ENCODE data around the gene ADCY2.

Gene ADCY2

DNA sequence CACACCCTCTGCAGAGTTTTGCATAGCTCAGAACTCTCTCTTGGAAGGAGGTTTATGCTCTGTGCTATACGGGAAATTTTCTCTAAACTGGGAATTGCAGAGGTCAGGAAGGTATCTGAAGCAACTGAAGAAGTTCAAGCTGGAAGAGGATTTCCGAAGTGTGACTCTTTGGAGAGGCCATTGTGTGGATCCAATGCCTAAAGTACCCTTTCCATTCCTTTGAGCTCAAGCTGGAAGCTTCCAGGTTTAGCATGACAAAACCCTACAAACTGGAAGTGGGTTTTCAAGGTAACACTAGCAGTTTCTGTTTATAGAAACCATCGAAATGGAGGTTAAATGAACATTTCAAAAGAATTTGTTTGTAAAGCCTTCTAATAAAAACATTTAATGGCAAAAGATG lies 267.9 kb downstream of the ADCY2 start:
- H3K4me1 Mint-ChIP-seq (ENCODE audit: low read depth in 2 of 2) = no peaks in the 10 kb centered on the region
- H3K27me3 Mint-ChIP-seq = no peaks in the 10 kb centered on the region
- H3K27ac Mint-ChIP-seq = no peak overlapping the region
- H3K36me3 Mint-ChIP-seq (ENCODE audit: insufficient read depth) = no peaks in the 10 kb centered on the region
- DNase-seq = no peak
- H3K4me3 Mint-ChIP-seq = no peak overlapping the region
- peaks cover 0 to 3% of the 10 kb centered on the region in 2 donors for H3K9me3 Mint-ChIP-seq
- ATAC-seq (replicated peaks) = no peak

DNA sequence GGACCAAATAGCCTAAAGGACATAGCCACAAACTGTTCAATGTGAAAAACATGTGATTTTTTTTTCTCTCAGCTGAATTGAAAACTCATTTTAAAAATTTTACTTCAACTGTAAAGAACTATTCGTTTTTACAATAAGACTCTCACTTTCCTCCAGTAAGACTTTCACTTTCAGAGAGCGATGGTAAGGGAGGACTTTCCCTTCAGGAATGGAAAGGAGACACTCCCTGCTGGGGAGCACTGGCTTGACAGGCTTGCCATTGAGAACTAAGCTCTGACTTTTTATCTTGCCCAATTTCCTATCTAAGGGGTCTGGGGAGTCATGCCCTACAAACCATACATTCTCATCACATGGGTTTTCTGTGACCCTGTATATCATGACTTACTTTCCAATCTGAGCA lies 268.3 kb downstream of the ADCY2 start:
- ATAC-seq (replicated peaks) (no peak), DNase-seq (no peak)
- Mint-ChIP-seq H3K27ac (no peak overlapping the region), H3K4me3 (no peak overlapping the region), H3K4me1 (ENCODE audit: low read depth in 2 of 2) (no peaks in the 10 kb centered on the region), H3K27me3 (no peaks in the 10 kb centered on the region), H3K36me3 (ENCODE audit: insufficient read depth) (no peaks in the 10 kb centered on the region), H3K9me3 (peaks cover 0 to 3% of the 10 kb centered on the region in 2 donors)

DNA sequence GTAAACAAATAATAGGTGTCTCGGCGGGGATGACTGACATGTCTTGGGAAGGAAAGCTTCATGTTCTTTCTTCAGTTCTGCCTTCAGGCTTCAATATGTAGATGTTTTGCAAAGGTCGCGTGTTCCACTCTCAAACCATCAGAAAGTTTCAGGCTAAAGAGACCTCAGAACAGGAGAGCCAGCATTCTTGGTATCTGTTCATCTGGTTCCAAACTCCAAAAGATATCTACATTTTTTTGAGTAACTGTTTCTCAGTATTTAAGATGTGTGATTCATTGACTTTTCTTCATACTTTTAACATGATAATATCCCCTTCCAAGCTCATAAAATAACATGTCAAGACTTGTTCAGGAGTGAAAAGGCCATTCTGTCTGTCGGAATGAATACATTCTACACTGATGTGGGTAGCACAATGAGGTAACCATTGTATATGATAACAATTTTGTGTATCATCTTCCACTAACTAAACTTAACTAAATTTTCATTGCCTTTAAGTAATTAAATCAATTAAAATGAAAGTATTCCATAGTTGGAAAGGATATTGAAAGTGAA lies 271.4 kb downstream of the ADCY2 start:
- Mint-ChIP-seq H3K27me3 (no peaks in the 10 kb centered on the region), H3K27ac (no peak overlapping the region), H3K36me3 (ENCODE audit: insufficient read depth) (no peaks in the 10 kb centered on the region), H3K4me1 (ENCODE audit: low read depth in 2 of 2) (no peaks in the 10 kb centered on the region), H3K9me3 (peaks cover 0 to 3% of the 10 kb centered on the region in 2 donors), H3K4me3 (no peak overlapping the region)
- DNase-seq (no peak), ATAC-seq (replicated peaks) (no peak)

DNA sequence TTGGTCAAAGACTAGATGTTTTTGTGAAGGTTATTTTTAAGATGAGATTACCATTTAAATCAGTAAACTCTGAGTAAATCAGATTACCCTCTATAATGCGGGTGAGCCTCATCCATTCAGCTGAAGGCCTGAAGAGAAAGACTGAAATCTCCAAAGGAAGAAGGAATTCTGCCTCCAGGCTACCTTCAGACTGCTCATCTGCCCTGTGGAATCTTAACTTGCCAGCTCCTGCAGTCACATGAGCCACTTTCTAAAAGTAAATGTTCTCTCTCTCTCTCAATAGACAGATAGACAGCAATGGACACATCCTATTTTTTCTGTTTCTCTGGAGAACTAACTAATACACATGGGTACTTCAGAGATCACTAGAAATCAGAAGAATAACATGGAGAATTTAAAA lies 272.2 kb downstream of the ADCY2 start:
- peaks cover 0 to 3% of the 10 kb centered on the region in 2 donors for H3K9me3 Mint-ChIP-seq
- H3K36me3 Mint-ChIP-seq (ENCODE audit: insufficient read depth) = no peaks in the 10 kb centered on the region
- no peaks in the 10 kb centered on the region for H3K4me1 Mint-ChIP-seq (ENCODE audit: low read depth in 2 of 2)
- H3K27ac Mint-ChIP-seq = no peak overlapping the region
- ATAC-seq (replicated peaks) (no peak), DNase-seq (no peak)
- H3K27me3 Mint-ChIP-seq = no peaks in the 10 kb centered on the region
- no peak overlapping the region for H3K4me3 Mint-ChIP-seq

DNA sequence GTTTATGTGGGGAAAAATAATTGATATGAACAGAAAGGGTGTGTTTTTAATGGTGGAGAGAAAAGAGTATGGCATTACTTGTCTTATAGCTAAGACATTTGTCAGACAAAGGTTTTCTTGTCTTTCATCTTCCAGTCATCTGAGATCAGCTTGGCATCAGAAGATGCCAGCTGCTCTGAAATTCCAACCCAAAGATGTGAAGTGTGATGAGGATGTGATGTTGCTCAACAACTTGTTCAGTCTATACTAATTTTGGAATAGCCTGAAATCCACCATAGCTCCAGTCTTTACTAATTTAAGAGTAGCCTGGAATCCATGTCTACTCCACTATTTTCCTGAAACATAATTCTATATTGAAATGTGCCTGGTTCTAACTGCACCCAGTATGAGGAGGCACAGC lies 272.7 kb downstream of the ADCY2 start:
- no peak overlapping the region for H3K27ac Mint-ChIP-seq
- H3K36me3 Mint-ChIP-seq (ENCODE audit: insufficient read depth) = no peaks in the 10 kb centered on the region
- H3K27me3 Mint-ChIP-seq = no peaks in the 10 kb centered on the region
- no peak for DNase-seq
- H3K4me1 Mint-ChIP-seq (ENCODE audit: low read depth in 2 of 2) = no peaks in the 10 kb centered on the region
- H3K9me3 Mint-ChIP-seq = peaks cover 0 to 3% of the 10 kb centered on the region in 2 donors
- no peak for ATAC-seq (replicated peaks)
- H3K4me3 Mint-ChIP-seq = no peak overlapping the region

DNA sequence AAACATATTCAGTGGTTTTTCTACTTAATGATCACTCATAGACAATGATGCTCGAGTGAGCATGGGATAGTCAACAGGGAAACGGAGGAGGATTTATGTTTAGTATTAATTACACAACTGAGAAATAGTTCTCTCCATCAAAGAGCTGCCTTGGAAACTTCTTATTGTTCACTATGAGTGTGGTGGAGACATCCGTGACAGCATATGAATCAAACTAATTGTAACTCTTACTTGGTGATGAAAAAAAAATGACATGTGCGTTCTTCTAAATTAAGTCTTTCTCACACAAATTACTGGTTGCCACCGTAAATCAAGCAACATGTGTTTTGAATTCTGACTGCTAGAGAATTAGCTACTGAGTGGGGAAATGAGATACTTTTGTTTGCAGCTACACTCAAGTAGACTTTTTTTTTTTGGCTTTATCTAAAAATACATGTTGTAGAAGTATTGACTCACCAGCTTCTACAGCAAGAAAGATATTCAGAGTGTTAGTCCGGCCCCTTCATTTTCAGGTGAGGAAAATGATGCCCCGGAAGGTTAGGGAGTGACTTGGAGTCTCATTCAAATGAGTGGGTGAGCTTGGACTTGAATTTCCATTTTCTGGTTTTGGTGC lies 275.5 kb downstream of the ADCY2 start:
- peaks cover 0 to 3% of the 10 kb centered on the region in 2 donors for H3K9me3 Mint-ChIP-seq
- DNase-seq (no peak), ATAC-seq (replicated peaks) (no peak)
- H3K27ac Mint-ChIP-seq = no peak overlapping the region
- H3K4me3 Mint-ChIP-seq = no peak overlapping the region
- no peaks in the 10 kb centered on the region for H3K27me3 Mint-ChIP-seq
- H3K4me1 Mint-ChIP-seq (ENCODE audit: low read depth in 2 of 2) = no peaks in the 10 kb centered on the region
- no peaks in the 10 kb centered on the region for H3K36me3 Mint-ChIP-seq (ENCODE audit: insufficient read depth)

DNA sequence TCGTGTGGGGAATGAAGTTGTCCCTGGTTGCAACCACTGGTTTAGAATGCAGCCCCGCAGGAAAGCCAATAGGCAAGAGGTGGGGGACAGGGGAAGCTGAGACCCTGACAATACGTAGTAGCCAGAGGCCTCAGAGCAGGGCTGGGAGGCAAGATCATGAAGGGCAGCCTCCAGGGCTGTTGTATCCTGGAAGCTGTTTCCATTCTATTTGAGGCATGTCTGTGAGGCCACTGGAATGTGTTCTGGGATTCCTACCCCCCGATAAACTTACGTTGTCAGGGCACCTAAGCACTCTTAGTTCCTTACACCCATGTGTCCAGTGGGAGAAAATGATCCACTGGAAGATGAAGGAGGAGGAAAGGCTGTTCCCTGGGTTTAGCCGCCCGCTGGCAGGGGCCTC lies 277.7 kb downstream of the ADCY2 start:
- H3K27ac Mint-ChIP-seq = no peak overlapping the region
- DNase-seq (no peak), ATAC-seq (replicated peaks) (no peak)
- H3K4me1 Mint-ChIP-seq (ENCODE audit: low read depth in 2 of 2) = no peaks in the 10 kb centered on the region
- H3K4me3 Mint-ChIP-seq = no peak overlapping the region
- H3K9me3 Mint-ChIP-seq = no peaks in the 10 kb centered on the region
- no peaks in the 10 kb centered on the region for H3K36me3 Mint-ChIP-seq (ENCODE audit: insufficient read depth)
- no peaks in the 10 kb centered on the region for H3K27me3 Mint-ChIP-seq

DNA sequence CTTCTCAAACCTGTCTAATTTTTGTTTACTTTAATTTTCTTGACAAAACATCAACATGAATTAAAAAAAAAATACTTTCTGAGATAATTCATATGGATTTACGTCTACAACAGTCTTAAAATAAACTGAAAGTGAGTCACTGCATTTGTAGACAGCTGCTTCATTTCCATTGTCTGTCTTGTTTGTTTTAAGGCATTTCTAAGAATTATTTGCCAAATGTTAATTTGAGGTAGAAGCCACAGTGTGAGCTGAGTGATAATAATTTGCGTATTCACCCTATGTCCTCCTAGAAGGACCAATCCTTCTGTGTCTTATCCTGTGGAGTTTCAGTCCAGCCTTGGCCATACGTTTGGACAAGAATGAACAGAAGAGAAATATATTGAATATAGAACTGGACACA lies 280.5 kb downstream of the ADCY2 start:
- H3K4me3 Mint-ChIP-seq = no peak overlapping the region
- no peaks in the 10 kb centered on the region for H3K27me3 Mint-ChIP-seq
- peaks cover 0 to 3% of the 10 kb centered on the region in 2 donors for H3K9me3 Mint-ChIP-seq
- DNase-seq (no peak), ATAC-seq (replicated peaks) (no peak)
- H3K36me3 Mint-ChIP-seq (ENCODE audit: insufficient read depth) = no peaks in the 10 kb centered on the region
- H3K27ac Mint-ChIP-seq = no peak overlapping the region
- peaks cover 0 to 3% of the 10 kb centered on the region in 2 donors for H3K4me1 Mint-ChIP-seq (ENCODE audit: low read depth in 2 of 2)

DNA sequence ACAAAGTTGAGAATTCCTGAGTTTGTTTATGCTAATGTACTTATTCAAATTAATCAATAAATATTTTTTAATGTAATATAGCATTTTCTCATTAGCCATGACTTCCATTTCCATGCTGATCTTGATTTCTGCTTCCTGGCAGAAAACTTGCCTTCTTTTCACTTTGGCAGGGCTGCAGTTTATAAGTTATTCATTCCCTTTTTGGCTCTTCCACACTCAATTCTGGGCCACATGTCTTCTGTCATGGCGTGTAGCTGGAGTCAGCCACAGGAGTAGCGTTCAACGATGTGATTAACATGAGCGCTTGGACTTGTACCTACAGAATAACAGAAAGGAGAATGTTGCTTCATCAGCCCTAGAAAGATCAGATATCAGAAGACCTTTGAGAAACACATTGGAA lies 282.1 kb downstream of the ADCY2 start:
- peaks cover 0 to 3% of the 10 kb centered on the region in 2 donors for H3K4me1 Mint-ChIP-seq (ENCODE audit: low read depth in 2 of 2)
- no peak for ATAC-seq (replicated peaks)
- H3K9me3 Mint-ChIP-seq = peaks cover 0 to 3% of the 10 kb centered on the region in 2 donors
- H3K36me3 Mint-ChIP-seq (ENCODE audit: insufficient read depth) = no peaks in the 10 kb centered on the region
- H3K27ac Mint-ChIP-seq = no peak overlapping the region
- H3K27me3 Mint-ChIP-seq = no peaks in the 10 kb centered on the region
- H3K4me3 Mint-ChIP-seq = no peak overlapping the region
- DNase-seq = no peak

DNA sequence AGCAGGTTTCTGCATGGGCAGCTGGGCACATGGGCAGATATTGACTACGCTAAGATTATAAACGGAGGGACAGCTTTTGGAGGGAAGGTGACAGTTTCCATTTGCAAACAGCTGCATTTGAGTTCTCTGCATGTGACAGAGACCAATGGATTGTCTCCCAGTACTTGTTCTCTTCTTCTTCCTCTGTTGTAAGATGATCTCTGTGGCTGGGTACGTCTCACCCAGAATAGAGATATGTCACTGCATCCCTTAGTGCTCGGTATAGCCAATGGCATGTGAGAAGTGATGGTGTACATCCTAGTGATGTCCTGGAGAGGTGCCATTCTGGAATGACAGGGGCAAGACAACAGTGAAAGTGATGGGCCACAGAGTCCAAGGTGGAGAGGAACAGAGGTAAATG lies 283.7 kb downstream of the ADCY2 start:
- no peak for ATAC-seq (replicated peaks)
- peaks cover 0 to 3% of the 10 kb centered on the region in 2 donors for H3K4me1 Mint-ChIP-seq (ENCODE audit: low read depth in 2 of 2)
- H3K4me3 Mint-ChIP-seq = no peak overlapping the region
- no peaks in the 10 kb centered on the region for H3K36me3 Mint-ChIP-seq (ENCODE audit: insufficient read depth)
- no peaks in the 10 kb centered on the region for H3K27me3 Mint-ChIP-seq
- no peak for DNase-seq
- peaks cover 0 to 3% of the 10 kb centered on the region in 2 donors for H3K9me3 Mint-ChIP-seq
- H3K27ac Mint-ChIP-seq = no peak overlapping the region

DNA sequence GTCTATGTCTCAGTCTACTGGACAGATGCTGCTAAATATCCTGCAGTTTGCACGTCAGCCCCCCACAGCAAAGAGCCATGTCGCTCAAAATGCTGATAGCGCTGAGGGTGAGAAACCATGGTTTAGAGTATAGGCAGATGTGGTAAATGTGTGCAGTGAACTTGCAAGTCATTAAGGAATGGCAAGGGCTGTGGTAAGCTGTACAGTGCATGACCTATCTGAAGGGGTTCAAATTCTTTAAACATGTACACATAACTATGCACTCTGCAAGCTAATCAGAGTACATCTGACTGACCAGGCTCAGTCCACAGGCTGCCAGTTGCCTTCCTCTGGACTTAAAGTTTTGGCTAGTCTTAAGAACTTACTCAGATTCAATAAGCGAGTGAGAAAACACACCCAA lies 284.3 kb downstream of the ADCY2 start:
- Mint-ChIP-seq H3K9me3 (peaks cover 0 to 3% of the 10 kb centered on the region in 2 donors), H3K4me1 (ENCODE audit: low read depth in 2 of 2) (peaks cover 0 to 3% of the 10 kb centered on the region in 2 donors), H3K4me3 (no peak overlapping the region), H3K27ac (no peak overlapping the region), H3K27me3 (no peaks in the 10 kb centered on the region), H3K36me3 (ENCODE audit: insufficient read depth) (no peaks in the 10 kb centered on the region)
- ATAC-seq (replicated peaks) (no peak), DNase-seq (no peak)

DNA sequence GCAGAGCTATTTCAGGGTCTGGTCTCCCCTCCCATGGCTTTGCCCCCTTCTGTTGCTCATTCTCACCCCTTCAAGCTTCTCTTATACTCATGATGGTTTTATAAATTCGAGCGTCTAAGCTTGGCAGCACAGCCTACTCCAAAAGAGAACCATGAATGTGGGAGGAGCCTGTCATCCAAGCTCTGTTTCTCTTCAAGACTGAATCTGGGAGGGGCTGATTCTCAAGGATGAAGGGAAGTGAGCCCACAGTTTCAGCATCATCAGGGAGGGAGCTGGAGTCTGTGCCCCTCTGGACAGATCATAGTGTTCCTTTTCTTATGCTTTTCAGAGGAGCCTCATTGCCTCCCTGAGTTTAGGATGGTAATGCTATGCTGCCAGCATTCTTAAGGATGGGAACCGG lies 286.4 kb downstream of the ADCY2 start:
- ATAC-seq (replicated peaks) (no peak), DNase-seq (no peak)
- Mint-ChIP-seq H3K27me3 (no peaks in the 10 kb centered on the region), H3K4me1 (ENCODE audit: low read depth in 2 of 2) (peaks cover 0 to 3% of the 10 kb centered on the region in 2 donors), H3K27ac (no peak overlapping the region), H3K4me3 (no peak overlapping the region), H3K9me3 (peaks cover 0 to 3% of the 10 kb centered on the region in 2 donors), H3K36me3 (ENCODE audit: insufficient read depth) (no peaks in the 10 kb centered on the region)

DNA sequence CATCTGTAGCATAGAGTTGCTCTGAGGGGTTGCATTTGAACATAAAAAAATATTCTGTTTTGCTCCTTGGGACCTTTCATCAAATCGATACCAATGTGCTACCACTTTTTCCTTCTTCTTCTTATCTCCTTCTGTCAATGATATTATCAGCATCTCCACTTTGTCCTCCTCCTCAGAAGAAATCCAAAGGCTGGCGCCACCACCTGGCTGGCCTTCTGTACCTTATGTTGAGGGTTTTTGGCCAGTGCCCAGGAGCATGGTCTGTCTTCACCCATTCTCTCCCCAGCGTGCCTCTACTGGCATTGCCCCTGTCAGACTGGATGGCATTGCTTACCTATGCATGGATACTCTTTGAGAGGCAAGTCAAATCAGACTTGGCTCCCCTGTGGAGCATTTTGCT lies 287.8 kb downstream of the ADCY2 start:
- peaks cover 0 to 3% of the 10 kb centered on the region in 2 donors for H3K9me3 Mint-ChIP-seq
- H3K27ac Mint-ChIP-seq = no peak overlapping the region
- H3K4me1 Mint-ChIP-seq (ENCODE audit: low read depth in 2 of 2) = peaks cover 0 to 3% of the 10 kb centered on the region in 2 donors
- H3K36me3 Mint-ChIP-seq (ENCODE audit: insufficient read depth) = no peaks in the 10 kb centered on the region
- H3K4me3 Mint-ChIP-seq = no peak overlapping the region
- DNase-seq (no peak), ATAC-seq (replicated peaks) (no peak)
- H3K27me3 Mint-ChIP-seq = no peaks in the 10 kb centered on the region

DNA sequence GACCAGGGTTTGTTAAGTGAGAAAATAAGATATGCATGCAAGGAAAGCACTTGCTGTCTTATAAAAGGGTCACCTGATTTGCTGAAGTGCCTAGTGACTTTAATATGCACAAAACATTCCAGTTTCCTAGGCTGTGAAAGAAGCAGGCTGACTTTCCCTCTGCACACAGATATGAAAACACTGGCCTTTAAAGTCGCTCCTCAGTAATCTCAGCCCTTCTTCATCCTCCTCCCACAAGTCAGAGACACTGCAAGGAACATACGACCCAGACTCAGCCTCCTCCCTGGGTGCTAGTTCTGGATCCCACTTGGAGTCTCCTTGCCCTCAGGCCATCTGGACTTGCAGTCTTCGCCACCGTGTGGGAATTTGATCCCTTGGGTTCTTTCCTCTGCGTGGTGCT lies 288.9 kb downstream of the ADCY2 start:
- H3K27me3 Mint-ChIP-seq = no peaks in the 10 kb centered on the region

More for the DNA sequence above, 288.9 kb downstream of the ADCY2 start:
- H3K27ac Mint-ChIP-seq = no peak overlapping the region
- no peaks in the 10 kb centered on the region for H3K9me3 Mint-ChIP-seq
- DNase-seq (no peak), ATAC-seq (replicated peaks) (no peak)
- H3K36me3 Mint-ChIP-seq (ENCODE audit: insufficient read depth) = no peaks in the 10 kb centered on the region
- H3K4me1 Mint-ChIP-seq (ENCODE audit: low read depth in 2 of 2) = no peaks in the 10 kb centered on the region
- H3K4me3 Mint-ChIP-seq = no peak overlapping the region

Data from effector memory CD8-positive, alpha-beta T cell (primary cell).